Measurements from ENCODE around the gene PPP4R1. TPM values are rescaled to one million over a fixed set of nuclear protein-coding genes. Genes with fewer than 3 reads are reported as not detected.

The PPP4R1 gene
- total RNA-seq, 2 experiments from 2014 or later = 35.7 to 40.2 TPM

DNA sequence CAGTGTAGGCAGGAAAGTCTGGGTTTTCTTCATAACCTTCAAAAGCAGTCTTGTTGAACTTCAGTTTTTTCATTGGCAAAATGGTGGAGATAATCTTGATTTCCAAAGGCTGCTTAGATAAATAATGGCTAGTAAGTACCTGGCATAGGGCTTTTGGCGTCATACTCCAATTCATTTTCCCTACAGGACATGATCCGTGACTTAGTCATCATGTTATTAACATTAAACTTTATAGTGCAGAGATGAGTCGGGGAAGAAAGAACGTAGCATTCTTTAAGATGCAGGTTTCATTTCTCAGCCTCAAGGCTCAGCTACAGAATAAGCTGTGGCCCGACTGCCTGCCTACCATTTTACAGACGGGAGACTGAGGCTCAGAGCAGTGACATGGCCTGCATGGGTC lies 75.1 kb downstream of the PPP4R1 start:
- POLR2A ChIA-PET = no interaction called here
- Mint-ChIP-seq H3K27ac (no peak overlapping the region), H3K9me3 (no peaks in the 10 kb centered on the region), H3K4me1 (ENCODE audit: low read depth) (no peaks in the 10 kb centered on the region), H3K36me3 (ENCODE audit: low read depth) (peaks cover 45% of the 10 kb centered on the region), H3K27me3 (no peaks in the 10 kb centered on the region), H3K4me3 (no peak overlapping the region)
- H3K4me1 ChIP-seq (ENCODE audit: insufficient read depth, low read length) = no peaks in the 10 kb centered on the region
- no peak overlapping the region for H3K27ac ChIP-seq (ENCODE audit: low read depth in 1 of 2, low read length in 2 of 2)
- H3K9me3 ChIP-seq (ENCODE audit: control insufficient read depth in 1 of 2, insufficient read depth in 1 of 2, low read length in 2 of 2) = peaks cover 0 to 3% of the 10 kb centered on the region in 2 experiments
- ATAC-seq (ENCODE audit: poor library complexity) (no peak), DNase-seq (no peak)
- H3K4me3 ChIP-seq (ENCODE audit: low read length) = no peak overlapping the region
- intact Hi-C loops (cut with DNase I, micrococcal nuclease) = no loop called here
- no peaks in the 10 kb centered on the region for H3K27me3 ChIP-seq (ENCODE audit: control insufficient read depth in 1 of 2, insufficient read depth in 2 of 2, low read length in 2 of 2)
- peaks cover 30% of the 10 kb centered on the region for H3K36me3 ChIP-seq (ENCODE audit: insufficient read depth, low read length)
- CTCF ChIA-PET = no interaction called here
- TF ChIP-seq, protein P1, sequence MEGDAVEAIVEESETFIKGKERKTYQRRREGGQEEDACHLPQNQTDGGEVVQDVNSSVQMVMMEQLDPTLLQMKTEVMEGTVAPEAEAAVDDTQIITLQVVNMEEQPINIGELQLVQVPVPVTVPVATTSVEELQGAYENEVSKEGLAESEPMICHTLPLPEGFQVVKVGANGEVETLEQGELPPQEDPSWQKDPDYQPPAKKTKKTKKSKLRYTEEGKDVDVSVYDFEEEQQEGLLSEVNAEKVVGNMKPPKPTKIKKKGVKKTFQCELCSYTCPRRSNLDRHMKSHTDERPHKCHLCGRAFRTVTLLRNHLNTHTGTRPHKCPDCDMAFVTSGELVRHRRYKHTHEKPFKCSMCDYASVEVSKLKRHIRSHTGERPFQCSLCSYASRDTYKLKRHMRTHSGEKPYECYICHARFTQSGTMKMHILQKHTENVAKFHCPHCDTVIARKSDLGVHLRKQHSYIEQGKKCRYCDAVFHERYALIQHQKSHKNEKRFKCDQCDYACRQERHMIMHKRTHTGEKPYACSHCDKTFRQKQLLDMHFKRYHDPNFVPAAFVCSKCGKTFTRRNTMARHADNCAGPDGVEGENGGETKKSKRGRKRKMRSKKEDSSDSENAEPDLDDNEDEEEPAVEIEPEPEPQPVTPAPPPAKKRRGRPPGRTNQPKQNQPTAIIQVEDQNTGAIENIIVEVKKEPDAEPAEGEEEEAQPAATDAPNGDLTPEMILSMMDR (IDR thresholded peaks at IDR 0.05) = no peak

DNA sequence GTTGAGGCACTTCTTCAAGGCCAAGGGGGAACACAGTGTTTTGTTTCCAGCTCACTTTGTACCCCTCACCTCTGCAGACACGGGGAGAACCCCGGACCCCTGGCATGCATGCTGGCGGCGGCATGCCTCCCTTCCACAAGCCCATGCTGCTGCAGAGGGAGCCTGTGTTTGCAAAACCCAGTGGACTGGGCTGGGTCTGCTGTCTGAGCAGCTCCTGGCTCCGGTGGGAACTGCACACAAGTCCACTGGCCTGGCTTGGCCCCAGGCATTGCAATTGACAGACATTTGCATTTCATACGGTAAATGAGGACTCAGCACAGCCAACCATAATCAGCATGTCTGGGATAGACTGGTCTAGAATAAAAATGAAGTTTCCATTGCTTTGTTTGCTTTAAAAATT lies 76.7 kb downstream of the PPP4R1 start:
- intact Hi-C loops (cut with DNase I, micrococcal nuclease) = no loop called here
- Histone ChIP-seq H3K4me3 (ENCODE audit: low read length) (no peak overlapping the region), H3K9me3 (ENCODE audit: control insufficient read depth in 1 of 2, insufficient read depth in 1 of 2, low read length in 2 of 2) (peaks cover 0 to 3% of the 10 kb centered on the region in 2 experiments), H3K4me1 (ENCODE audit: insufficient read depth, low read length) (no peaks in the 10 kb centered on the region), H3K27ac (ENCODE audit: low read depth in 1 of 2, low read length in 2 of 2) (no peak overlapping the region), H3K27me3 (ENCODE audit: control insufficient read depth in 1 of 2, insufficient read depth in 2 of 2, low read length in 2 of 2) (no peaks in the 10 kb centered on the region), H3K36me3 (ENCODE audit: insufficient read depth, low read length) (peaks cover 46% of the 10 kb centered on the region)
- H3K9me3 Mint-ChIP-seq = no peaks in the 10 kb centered on the region
- POLR2A ChIA-PET = no interaction called here
- TF ChIP-seq, protein P1 (IDR thresholded peaks at IDR 0.05) = no peak
- no peak for ATAC-seq (ENCODE audit: poor library complexity)
- CTCF ChIA-PET = interaction anchor here (1.0 kb wide), 1 partner anchor 17 kb away, joined by 3 read pairs; no protein-coding TSS in a partner anchor
- DNase-seq = no peak
- no peaks in the 10 kb centered on the region for H3K4me1 Mint-ChIP-seq (ENCODE audit: low read depth)
- H3K36me3 Mint-ChIP-seq (ENCODE audit: low read depth) = peaks cover 61% of the 10 kb centered on the region
- no peak overlapping the region for H3K27ac Mint-ChIP-seq
- H3K27me3 Mint-ChIP-seq = no peaks in the 10 kb centered on the region
- H3K4me3 Mint-ChIP-seq = no peak overlapping the region

DNA sequence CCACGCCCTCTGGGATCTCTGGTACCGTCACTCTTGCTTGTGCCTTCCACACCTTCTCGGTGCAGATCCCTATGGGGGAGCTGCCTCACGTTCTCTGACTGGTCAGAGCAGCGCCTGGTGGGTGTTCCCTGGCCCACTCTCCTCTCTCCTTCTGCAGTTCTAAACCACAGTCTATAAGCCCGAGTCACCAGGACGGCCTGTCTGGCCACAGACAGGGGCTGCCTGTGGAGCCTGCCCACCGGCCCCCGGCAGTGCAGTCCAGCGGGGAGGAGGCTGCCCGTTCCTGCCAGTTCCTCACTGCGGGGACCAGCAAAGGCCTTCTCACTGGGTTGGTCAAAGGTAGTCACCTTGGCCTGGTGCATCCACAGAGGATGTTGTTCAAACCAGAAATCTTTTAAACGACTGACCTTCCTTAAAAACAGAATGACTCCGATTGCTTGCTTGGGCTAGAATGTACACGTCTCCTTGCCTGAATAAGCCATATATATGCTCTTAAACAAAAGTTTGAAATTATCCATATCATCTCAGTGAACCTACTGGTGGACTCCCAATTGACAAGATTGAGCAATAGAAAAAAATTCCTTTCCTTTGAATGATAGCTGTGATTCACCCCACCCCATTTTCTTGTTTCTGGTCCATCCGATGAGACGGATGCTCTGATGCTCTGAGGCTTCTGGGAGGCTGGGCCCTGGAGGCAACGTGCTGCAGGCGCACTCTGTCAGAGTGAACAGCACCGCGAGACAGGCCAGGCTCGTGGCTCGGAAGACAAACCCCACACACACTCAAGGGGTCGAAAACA lies 77.8 kb downstream of the PPP4R1 start:
- ATAC-seq (ENCODE audit: poor library complexity) = no peak
- TF ChIP-seq, protein P1 (IDR thresholded peaks at IDR 0.05) = no peak
- peaks cover 0 to under 1% of the 10 kb centered on the region in 2 experiments for H3K9me3 ChIP-seq (ENCODE audit: control insufficient read depth in 1 of 2, insufficient read depth in 1 of 2, low read length in 2 of 2)
- H3K4me3 ChIP-seq (ENCODE audit: low read length) = no peak overlapping the region
- no peaks in the 10 kb centered on the region for H3K27me3 ChIP-seq (ENCODE audit: control insufficient read depth in 1 of 2, insufficient read depth in 2 of 2, low read length in 2 of 2)
- no peak for DNase-seq
- Mint-ChIP-seq H3K27me3 (no peaks in the 10 kb centered on the region), H3K27ac (no peak overlapping the region), H3K9me3 (no peaks in the 10 kb centered on the region), H3K4me3 (no peak overlapping the region), H3K4me1 (ENCODE audit: low read depth) (no peaks in the 10 kb centered on the region), H3K36me3 (ENCODE audit: low read depth) (peaks cover 67% of the 10 kb centered on the region)
- H3K4me1 ChIP-seq (ENCODE audit: insufficient read depth, low read length) = no peaks in the 10 kb centered on the region
- no peak overlapping the region for H3K27ac ChIP-seq (ENCODE audit: low read depth in 1 of 2, low read length in 2 of 2)
- ChIA-PET CTCF (no interaction called here), POLR2A (no interaction called here)
- intact Hi-C loops (cut with DNase I, micrococcal nuclease) = no loop called here
- peaks cover 54% of the 10 kb centered on the region for H3K36me3 ChIP-seq (ENCODE audit: insufficient read depth, low read length)
